Naive thymus-derived CD8-positive, alpha-beta T cell (primary cell): ENCODE results near the gene TNIP1. TPM values are rescaled to one million over a fixed set of nuclear protein-coding genes. Genes with fewer than 3 reads are reported as not detected.

ENCODE experiments used
- ATAC-seq, 2 donors: fragments of 150-1000 bp; cut with Tn5 transposase in 1 of 2; sonication (Bioruptor Pico), chemical (Tn5 transposase) in 1 of 2; 1 replicate in 1 of 2; 2 replicates in 1 of 2; pipeline ENCODE4 v1.10.0; 2021; ENCODE audit warnings: mild to moderate bottlenecking in 2 of 2, moderate library complexity in 2 of 2
- POLR2A ChIA-PET: fragments of 350-600 bp; sonication (Branson Sonifier 250); formaldehyde crosslinking; loops from one replicate; lab custom pipeline; 2021; ENCODE audit warnings: antibody characterized with exemption; lab: Charles Lee
- DNase-seq, 10 donors: peaks; one replicate each; pipeline versions ENCODE4 v3.0.0 to v3.0.0-alpha.2; 2020 to 2022
- H3K27ac Mint-ChIP-seq, 10 donors: one replicate each; pipeline ENCODE4 v1.8.0; 2020 to 2022; ENCODE audit warnings: mild to moderate bottlenecking in 10 of 10, mixed read lengths in 10 of 10, moderate library complexity in 4 of 10, inconsistent platforms in 1 of 10
- H3K27me3 Mint-ChIP-seq, 5 donors: one replicate each; pipeline ENCODE4 v1.8.0; 2021 to 2022; ENCODE audit warnings: mixed read lengths in 5 of 5
- H3K36me3 Mint-ChIP-seq, 3 donors: one replicate each; pipeline ENCODE4 v1.8.0; 2020 to 2022; ENCODE audit warnings: mixed read lengths in 3 of 3, mild to moderate bottlenecking in 2 of 3, inconsistent platforms in 1 of 3
- H3K4me1 Mint-ChIP-seq, 4 donors: one replicate each; pipeline ENCODE4 v1.8.0; 2021 to 2022; ENCODE audit warnings: mixed read lengths in 4 of 4
- H3K4me3 Mint-ChIP-seq, 10 donors: one replicate each; pipeline ENCODE4 v1.8.0; 2020 to 2022; ENCODE audit warnings: mild to moderate bottlenecking in 10 of 10, mixed read lengths in 10 of 10, moderate library complexity in 6 of 10, inconsistent platforms in 1 of 10
- H3K9me3 Mint-ChIP-seq, 9 donors: one replicate each; pipeline ENCODE4 v1.8.0; 2020 to 2022; ENCODE audit warnings: mixed read lengths in 9 of 9, mild to moderate bottlenecking in 3 of 9, inconsistent platforms in 1 of 9, moderate library complexity in 1 of 9
- polyA plus RNA-seq, 3 donors: library from polyadenylated mRNA; unstranded; fragments of 300-500 nt; fragmentation: Illumina TruSeq; gene quantifications; one replicate each; pipeline ENCODE4 v1.2.3, GENCODE V29; 2021
- total RNA-seq, 8 experiments: library from RNA in 2 of 8; stranded (reverse) in 2 of 8; gene quantifications; one replicate each; pipeline ENCODE4 v1.2.3 and lab custom pipeline; 2021 to 2026

Gene TNIP1
- total and polyA plus RNA-seq, 5 experiments from 2014 or later = 25.6 to 140 (median 37.5) TPM

GRCh38 chr5:151048526-151048925 lies 32.3 kb downstream of the TNIP1 start:
- no peaks in the 10 kb centered on the region for H3K27me3 Mint-ChIP-seq
- no peak for DNase-seq
- ATAC-seq = no peak
- H3K36me3 Mint-ChIP-seq = peaks cover 8 to 90% (median 24%) of the 10 kb centered on the region in 3 donors
- no peak overlapping the region for H3K4me3 Mint-ChIP-seq
- H3K9me3 Mint-ChIP-seq = no peaks in the 10 kb centered on the region
- peaks cover 13 to 23% (median 17%) of the 10 kb centered on the region in 4 donors for H3K4me1 Mint-ChIP-seq
- H3K27ac Mint-ChIP-seq = peak overlapping the region in 2 of 10 donors; percentile 12 to 63
- POLR2A ChIA-PET = interaction anchor here (0.6 kb wide), 1 partner anchor 115 kb away, joined by 3 read pairs; no protein-coding TSS in a partner anchor

DNA sequence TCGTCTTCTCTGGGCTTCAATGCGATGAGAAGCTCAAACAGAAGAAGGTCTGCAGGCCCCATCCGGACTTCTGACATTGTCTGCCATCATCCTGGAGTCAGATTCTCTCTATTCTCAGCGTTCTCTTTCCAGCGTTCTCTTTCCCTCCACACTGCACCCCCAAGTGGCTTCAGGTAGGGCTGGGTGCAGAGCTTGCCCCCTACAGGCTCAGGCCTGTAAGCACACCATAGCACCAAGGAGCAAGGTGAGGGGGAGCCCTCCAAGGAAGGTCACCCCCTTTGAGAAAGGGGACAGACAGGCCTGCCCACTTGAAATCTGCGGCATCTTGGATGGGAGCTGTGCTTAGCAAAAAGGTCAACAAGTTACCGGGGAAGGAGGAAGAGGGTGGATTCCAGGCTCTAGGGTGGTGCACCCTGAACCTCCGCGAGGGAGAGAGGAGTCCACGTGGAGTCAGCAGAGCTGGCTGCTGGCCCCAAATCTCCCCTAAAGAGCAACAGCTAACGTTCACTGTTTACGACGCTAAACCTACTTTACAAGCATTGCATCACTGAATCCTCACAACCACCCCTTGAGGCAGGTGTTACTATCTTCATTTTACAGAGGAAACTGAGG lies 32.9 kb downstream of the TNIP1 start:
- peak in 6 of 10 donors; percentile 14 to 35 (median 30) for DNase-seq
- H3K27ac Mint-ChIP-seq = peak overlapping the region in 4 of 10 donors; percentile 18 to 63 (median 60)

DNA sequence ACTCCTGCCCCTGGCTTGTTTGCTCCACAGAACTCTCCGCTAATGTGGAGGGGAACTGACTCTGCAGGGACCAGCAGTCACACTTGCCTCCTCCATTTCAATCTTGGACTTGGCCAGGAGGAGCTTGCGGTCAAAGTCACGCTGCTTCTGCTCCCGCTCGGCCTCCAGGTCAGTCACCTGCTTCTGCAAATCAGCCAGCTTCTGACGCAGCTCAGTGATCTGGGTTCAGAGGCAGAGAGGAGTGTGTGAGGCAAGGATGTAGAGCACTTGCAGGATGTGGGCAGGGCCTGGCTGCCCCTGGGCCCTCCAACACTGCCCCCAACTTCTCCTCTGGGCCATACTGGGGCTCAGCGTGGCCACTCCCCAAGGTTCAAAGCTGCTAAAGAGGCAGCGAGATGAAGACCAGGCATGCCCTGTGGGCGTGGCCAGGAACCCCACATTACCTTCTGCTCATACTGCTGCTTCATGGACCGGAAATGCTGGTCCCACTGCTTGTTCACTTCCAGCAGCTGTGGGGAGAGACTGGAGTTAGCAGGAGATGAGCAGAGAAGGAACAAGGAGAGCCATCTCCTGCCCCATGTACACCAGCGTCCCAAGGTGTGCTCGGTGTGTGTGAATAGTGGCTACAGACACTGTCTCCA lies 38.3 kb downstream of the TNIP1 start:
- H3K36me3 Mint-ChIP-seq = peaks cover 0 to 91% (median 36%) of the 10 kb centered on the region in 3 donors
- ATAC-seq = no peak

More for the DNA sequence above, 32.9 kb downstream of the TNIP1 start:
- Mint-ChIP-seq H3K36me3 (peaks cover 8 to 91% (median 27%) of the 10 kb centered on the region in 3 donors), H3K4me1 (peaks cover 13 to 23% (median 13%) of the 10 kb centered on the region in 4 donors), H3K27me3 (no peaks in the 10 kb centered on the region), H3K9me3 (no peaks in the 10 kb centered on the region), H3K4me3 (no peak overlapping the region)
- POLR2A ChIA-PET = interaction anchor here (0.6 kb wide), 1 partner anchor 116 kb away, joined by 3 read pairs; no protein-coding TSS in a partner anchor
- peak; percentile 78 to 81 for ATAC-seq

GRCh38 chr5:151041577-151042268 lies 39.1 kb downstream of the TNIP1 start:
- no peak for ATAC-seq
- Mint-ChIP-seq H3K27ac (peak overlapping the region in 1 of 10 donors; percentile 34), H3K9me3 (no peaks in the 10 kb centered on the region), H3K27me3 (no peaks in the 10 kb centered on the region), H3K4me1 (peaks cover 0 to 9% (median 0%) of the 10 kb centered on the region in 4 donors), H3K36me3 (peaks cover 0 to 91% (median 41%) of the 10 kb centered on the region in 3 donors), H3K4me3 (no peak overlapping the region)
- POLR2A ChIA-PET = interaction anchor here (0.7 kb wide), 3 partner anchors 88 to 942 kb away, joined by 3 to 4 read pairs (median 3); no protein-coding TSS in a partner anchor
- DNase-seq = no peak

More for the DNA sequence above, 38.3 kb downstream of the TNIP1 start:
- no peak overlapping the region for H3K27ac Mint-ChIP-seq
- H3K4me3 Mint-ChIP-seq = no peak overlapping the region
- H3K27me3 Mint-ChIP-seq = no peaks in the 10 kb centered on the region
- peaks cover 0 to 9% (median 0%) of the 10 kb centered on the region in 4 donors for H3K4me1 Mint-ChIP-seq
- POLR2A ChIA-PET = interaction anchor here (0.7 kb wide), 2 partner anchors 88 to 943 kb away, joined by 3 to 4 read pairs; no protein-coding TSS in a partner anchor
- no peaks in the 10 kb centered on the region for H3K9me3 Mint-ChIP-seq
- no peak for DNase-seq

DNA sequence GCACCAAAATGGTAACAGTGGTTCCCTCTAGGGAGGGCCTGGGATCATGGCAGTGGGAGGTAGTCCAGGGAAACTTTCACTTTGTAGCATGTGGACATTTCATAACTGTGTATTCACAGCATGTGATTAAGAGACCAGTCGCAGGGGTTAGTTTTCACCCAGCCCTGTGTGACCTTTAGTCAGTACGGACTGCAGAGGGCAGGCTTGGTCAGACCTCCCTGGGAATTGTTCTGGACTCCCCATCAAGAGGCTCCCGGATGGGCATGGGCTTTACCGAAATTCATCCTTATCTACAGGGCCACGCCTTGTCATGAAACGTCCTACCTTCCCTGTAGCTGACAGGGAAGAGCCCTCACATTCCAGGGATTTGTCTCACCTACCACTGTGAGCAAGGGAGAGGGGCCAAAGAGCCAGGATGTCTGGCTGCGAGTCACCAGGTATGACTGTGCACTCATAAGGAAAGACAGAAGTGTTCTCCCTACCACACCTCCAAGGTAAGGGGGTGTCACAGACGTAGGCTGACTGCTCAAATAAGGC lies 40.6 kb downstream of the TNIP1 start:
- Mint-ChIP-seq H3K27me3 (no peaks in the 10 kb centered on the region), H3K27ac (no peak overlapping the region), H3K9me3 (no peaks in the 10 kb centered on the region), H3K36me3 (peaks cover 0 to 91% (median 42%) of the 10 kb centered on the region in 3 donors), H3K4me1 (peaks cover 0 to 7% (median 0%) of the 10 kb centered on the region in 4 donors), H3K4me3 (no peak overlapping the region)
- POLR2A ChIA-PET = no interaction called here
- ATAC-seq = no peak
- DNase-seq = no peak

DNA sequence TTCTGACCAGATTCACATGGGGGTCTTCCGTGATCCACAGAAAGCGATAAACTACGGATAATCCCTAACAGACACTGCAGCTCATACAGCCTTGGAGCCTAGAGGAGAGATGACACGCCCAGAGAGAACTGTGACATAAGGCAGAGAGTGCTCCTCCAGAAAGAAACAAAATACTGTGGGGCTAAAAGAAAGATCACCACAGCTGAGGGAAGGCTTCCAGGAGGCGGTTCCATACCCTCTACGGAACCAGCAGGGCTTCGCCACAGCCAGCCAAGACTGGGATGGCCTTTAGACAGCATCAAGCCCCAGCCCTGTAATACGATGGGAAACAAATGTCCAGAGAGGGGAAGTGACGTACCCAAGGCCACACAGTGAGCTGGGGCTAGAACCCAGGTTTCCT lies 41.2 kb downstream of the TNIP1 start:
- POLR2A ChIA-PET = no interaction called here
- Mint-ChIP-seq H3K27ac (peak overlapping the region in 1 of 10 donors; percentile 4), H3K9me3 (no peaks in the 10 kb centered on the region), H3K27me3 (no peaks in the 10 kb centered on the region), H3K4me3 (no peak overlapping the region), H3K36me3 (peaks cover 0 to 93% (median 41%) of the 10 kb centered on the region in 3 donors), H3K4me1 (peaks cover 0 to 7% (median 0%) of the 10 kb centered on the region in 4 donors)
- ATAC-seq (no peak), DNase-seq (no peak)

- no peaks in the 10 kb centered on the region for H3K9me3 Mint-ChIP-seq
- peaks cover 6 to 95% (median 42%) of the 10 kb centered on the region in 3 donors for H3K36me3 Mint-ChIP-seq
These were observed 42.0 kb downstream of the TNIP1 start for GRCh38 chr5:151038801-151039238.

GRCh38 chr5:151038412-151038745 lies 42.5 kb downstream of the TNIP1 start:
- peaks cover 8 to 95% (median 42%) of the 10 kb centered on the region in 3 donors for H3K36me3 Mint-ChIP-seq
- no peaks in the 10 kb centered on the region for H3K27me3 Mint-ChIP-seq
- POLR2A ChIA-PET = no interaction called here
- H3K9me3 Mint-ChIP-seq = no peaks in the 10 kb centered on the region
- H3K27ac Mint-ChIP-seq = peak overlapping the region in 3 of 10 donors; percentile 13 to 81 (median 61)
- H3K4me3 Mint-ChIP-seq = no peak overlapping the region
- H3K4me1 Mint-ChIP-seq = peaks cover 0 to 4% (median 0%) of the 10 kb centered on the region in 4 donors
- DNase-seq (no peak), ATAC-seq (no peak)

More at GRCh38 chr5:151038801-151039238, 42.0 kb downstream of the TNIP1 start:
- no peak for ATAC-seq
- H3K27me3 Mint-ChIP-seq = no peaks in the 10 kb centered on the region
- H3K4me3 Mint-ChIP-seq = no peak overlapping the region
- peaks cover 0 to 4% (median 0%) of the 10 kb centered on the region in 4 donors for H3K4me1 Mint-ChIP-seq
- H3K27ac Mint-ChIP-seq = peak overlapping the region in 4 of 10 donors; percentile 13 to 81 (median 70)
- DNase-seq = no peak
- POLR2A ChIA-PET = no interaction called here

GRCh38 chr5:151037561-151038411 lies 43.0 kb downstream of the TNIP1 start:
- H3K4me1 Mint-ChIP-seq = peaks cover 0 to 4% (median 0%) of the 10 kb centered on the region in 4 donors
- peaks cover 8 to 95% (median 38%) of the 10 kb centered on the region in 3 donors for H3K36me3 Mint-ChIP-seq
- POLR2A ChIA-PET = no interaction called here
- no peak for ATAC-seq
- H3K9me3 Mint-ChIP-seq = no peaks in the 10 kb centered on the region
- no peak for DNase-seq
- no peak overlapping the region for H3K4me3 Mint-ChIP-seq
- H3K27me3 Mint-ChIP-seq = no peaks in the 10 kb centered on the region
- no peak overlapping the region for H3K27ac Mint-ChIP-seq

- H3K27me3 Mint-ChIP-seq = no peaks in the 10 kb centered on the region
- no peaks in the 10 kb centered on the region for H3K9me3 Mint-ChIP-seq
- peaks cover 0 to 4% (median 0%) of the 10 kb centered on the region in 4 donors for H3K4me1 Mint-ChIP-seq
- no peak for DNase-seq
- no peak for ATAC-seq
- H3K27ac Mint-ChIP-seq = no peak overlapping the region
- POLR2A ChIA-PET = no interaction called here
- H3K4me3 Mint-ChIP-seq = no peak overlapping the region
- peaks cover 8 to 95% (median 39%) of the 10 kb centered on the region in 3 donors for H3K36me3 Mint-ChIP-seq
These were observed 44.3 kb downstream of the TNIP1 start for GRCh38 chr5:151036556-151036955.

DNA sequence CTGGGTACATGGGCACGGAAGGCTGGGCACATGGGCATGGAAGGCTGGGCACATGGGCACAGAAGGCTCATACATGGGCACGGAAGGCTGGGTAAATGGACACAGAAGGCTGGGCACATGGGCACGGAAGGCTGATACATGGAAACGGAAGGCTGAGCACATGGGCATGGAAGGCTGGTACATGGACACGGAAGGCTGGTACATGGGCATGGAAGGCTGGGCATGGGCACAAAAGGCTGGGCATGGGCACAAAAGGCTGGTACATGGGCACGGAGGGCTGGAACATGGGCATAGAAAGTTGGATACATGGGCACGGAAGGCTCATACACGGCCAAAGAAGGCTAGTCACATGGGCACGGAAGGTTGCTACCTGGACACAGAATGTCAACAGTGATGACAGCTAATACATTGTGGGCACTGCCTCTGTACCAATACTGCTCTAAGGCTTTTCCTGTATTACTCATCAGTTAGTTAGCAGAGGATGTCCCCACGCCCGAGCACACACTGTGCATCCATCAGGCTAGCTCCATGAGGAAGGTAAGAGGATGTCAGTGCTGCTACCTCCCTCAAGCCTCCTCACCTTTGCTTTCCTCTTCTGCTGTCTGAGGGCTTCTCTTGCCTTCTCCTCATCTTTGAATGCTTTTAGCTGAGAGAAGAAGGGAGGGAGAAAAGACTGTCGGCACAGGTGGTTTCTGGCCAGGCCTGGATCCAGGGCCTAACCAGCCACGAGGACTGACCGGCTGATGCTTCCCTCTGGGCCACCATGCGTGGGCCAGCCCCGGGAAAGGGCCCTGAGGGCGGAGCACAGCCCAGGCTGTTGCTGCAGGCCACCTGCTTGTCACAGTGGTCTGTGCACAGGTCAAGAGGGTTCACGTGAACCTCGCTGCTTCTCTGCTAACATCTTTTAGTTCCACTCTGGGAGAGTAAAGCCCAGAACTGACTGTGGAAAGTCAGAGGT lies 46.1 kb downstream of the TNIP1 start:
- peak overlapping the region in 1 of 10 donors; percentile 78 for H3K27ac Mint-ChIP-seq

More for the DNA sequence above, 46.1 kb downstream of the TNIP1 start:
- POLR2A ChIA-PET = interaction anchor here (0.6 kb wide), 1 partner anchor 129 kb away, joined by 5 read pairs; no protein-coding TSS in a partner anchor
- no peak overlapping the region for H3K4me3 Mint-ChIP-seq
- peaks cover 8 to 96% (median 39%) of the 10 kb centered on the region in 3 donors for H3K36me3 Mint-ChIP-seq
- H3K9me3 Mint-ChIP-seq = no peaks in the 10 kb centered on the region
- DNase-seq = no peak
- H3K27me3 Mint-ChIP-seq = no peaks in the 10 kb centered on the region
- no peak for ATAC-seq
- peaks cover 0 to 4% (median 0%) of the 10 kb centered on the region in 4 donors for H3K4me1 Mint-ChIP-seq
